ENCODE results near the gene SPHK1.

- no peak for TF ChIP-seq CTCF (IDR thresholded peaks at IDR 0.05; ENCODE audit: low read length)
- no peak for TF ChIP-seq EZH2 (IDR thresholded peaks at IDR 0.05; ENCODE audit: borderline replicate concordance, low read length)
Observed at GRCh38 chr17:76357597-76358158, 26.7 kb upstream of the SPHK1 start.

Data from OCI-LY1 (cell line).